Spleen (tissue), 7 donors: Measurements from ENCODE around the gene PHACTR2.

ENCODE experiments used
- POLR2A ChIP-seq, 3 donors: fragments of 450-650 bp; IDR thresholded peaks; one replicate each; pipeline ENCODE4 v1.5.1; 2017; ENCODE audit warnings: antibody characterized with exemption in 3 of 3, mild to moderate bottlenecking in 1 of 3
- TF ChIP-seq, protein P1 (sequence below), 11 experiments: fragments of 200-600 bp in 7 of 11; fragments of 450-650 bp in 4 of 11; sonication (generic) in 4 of 11; IDR thresholded peaks in 8 of 11; conservative IDR thresholded peaks in 3 of 11; 1 replicate in 7 of 11; 2 replicates in 4 of 11; pipeline versions ENCODE4 v1.4.0 to v1.8.0; 2016 to 2021; ENCODE audit warnings: antibody characterized with exemption in 11 of 11, inconsistent platforms in 4 of 11, mild to moderate bottlenecking in 1 of 11
- donor health status: DM: no; HTN: no; CAD: no; lungs with moderate emphysema.
- donor health status: DM: no; HTN: no; CAD: no.
- donor health status: DM: no; HTN: no; CAD: no.

DNA sequence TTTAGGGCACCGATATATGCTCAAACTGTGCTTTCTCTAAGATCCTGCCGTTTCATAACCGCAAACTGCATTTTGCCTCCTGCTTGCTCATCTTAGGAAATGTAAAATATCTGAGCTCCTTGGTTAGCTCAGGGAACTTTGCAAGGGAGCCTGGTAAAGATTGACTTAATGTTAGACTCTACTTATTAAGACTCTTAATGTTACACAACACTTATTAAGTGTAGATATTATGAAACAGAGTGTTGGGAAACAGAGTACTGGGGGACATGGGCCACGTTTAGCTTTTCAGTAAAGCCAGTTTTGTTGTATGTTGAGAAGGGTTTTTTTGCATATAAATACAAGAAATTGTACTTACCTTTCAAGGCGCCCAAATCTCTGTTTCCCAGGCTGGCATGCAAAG, 167.3 kb downstream of the PHACTR2 start:
- TF ChIP-seq, protein P1, sequence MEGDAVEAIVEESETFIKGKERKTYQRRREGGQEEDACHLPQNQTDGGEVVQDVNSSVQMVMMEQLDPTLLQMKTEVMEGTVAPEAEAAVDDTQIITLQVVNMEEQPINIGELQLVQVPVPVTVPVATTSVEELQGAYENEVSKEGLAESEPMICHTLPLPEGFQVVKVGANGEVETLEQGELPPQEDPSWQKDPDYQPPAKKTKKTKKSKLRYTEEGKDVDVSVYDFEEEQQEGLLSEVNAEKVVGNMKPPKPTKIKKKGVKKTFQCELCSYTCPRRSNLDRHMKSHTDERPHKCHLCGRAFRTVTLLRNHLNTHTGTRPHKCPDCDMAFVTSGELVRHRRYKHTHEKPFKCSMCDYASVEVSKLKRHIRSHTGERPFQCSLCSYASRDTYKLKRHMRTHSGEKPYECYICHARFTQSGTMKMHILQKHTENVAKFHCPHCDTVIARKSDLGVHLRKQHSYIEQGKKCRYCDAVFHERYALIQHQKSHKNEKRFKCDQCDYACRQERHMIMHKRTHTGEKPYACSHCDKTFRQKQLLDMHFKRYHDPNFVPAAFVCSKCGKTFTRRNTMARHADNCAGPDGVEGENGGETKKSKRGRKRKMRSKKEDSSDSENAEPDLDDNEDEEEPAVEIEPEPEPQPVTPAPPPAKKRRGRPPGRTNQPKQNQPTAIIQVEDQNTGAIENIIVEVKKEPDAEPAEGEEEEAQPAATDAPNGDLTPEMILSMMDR (IDR thresholded peaks at IDR 0.05 in 8 of 11, conservative IDR thresholded peaks at IDR 0.05 in 3 of 11): no peak
- TF ChIP-seq POLR2A (IDR thresholded peaks at IDR 0.05): no peak
